ENCODE data around the gene ZNF511. TPM values are rescaled to one million over a fixed set of nuclear protein-coding genes. Genes with fewer than 3 reads are reported as not detected.

The ZNF511 gene
- polyA plus RNA-seq, 1 experiment = 32.9 TPM

DNA sequence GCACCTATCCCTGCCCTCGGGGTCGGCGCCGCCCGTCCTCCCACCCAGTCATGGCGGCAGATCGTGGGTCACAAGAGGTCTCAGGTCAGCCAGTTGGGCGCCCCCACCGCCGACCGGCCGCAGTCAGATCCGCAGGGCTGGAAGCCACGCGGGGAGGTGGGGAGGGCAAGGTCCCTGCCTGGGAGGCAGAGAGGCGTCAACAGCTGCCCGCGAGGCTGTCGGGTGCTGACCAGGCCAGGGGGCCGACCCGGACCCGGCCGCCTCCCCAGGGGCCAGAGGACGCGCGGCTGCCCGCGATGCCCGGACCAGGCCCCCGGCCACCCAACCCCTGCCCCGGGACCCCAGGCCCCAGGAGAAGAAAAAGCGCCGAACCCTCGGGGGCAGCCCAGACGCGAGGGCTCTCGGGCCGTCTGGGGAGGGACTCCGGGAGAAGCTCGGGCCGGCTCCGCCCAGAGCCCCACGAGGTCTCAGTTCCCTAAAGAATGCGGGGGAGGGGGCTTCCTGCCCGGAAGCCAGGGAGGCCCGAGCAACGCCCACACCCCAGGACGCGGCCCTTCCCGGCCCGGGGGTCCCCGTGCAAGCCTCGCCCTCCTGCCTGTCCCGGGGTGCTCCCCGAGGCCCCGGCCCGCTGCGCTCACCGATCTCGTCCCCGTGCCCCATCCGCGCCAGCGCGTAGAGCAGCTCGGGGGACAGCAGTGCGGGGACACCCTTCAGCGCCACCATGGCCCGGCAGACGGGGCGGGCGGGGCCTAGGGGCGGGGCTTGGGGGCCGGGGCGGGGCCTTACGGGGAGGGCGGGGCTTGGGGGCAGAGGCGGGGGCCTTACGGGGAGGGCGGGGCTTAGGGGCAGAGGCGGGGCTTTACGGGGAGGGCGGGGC lies 48.8 kb downstream of the ZNF511 start, which contains the start of gene FUOM:
Gene FUOM, minus strand, starts transcription at position 735 of the 877 bp plus-strand sequence. Its CDS starts 12 bp downstream, at position 723.
- TF ChIP-seq, protein P1, sequence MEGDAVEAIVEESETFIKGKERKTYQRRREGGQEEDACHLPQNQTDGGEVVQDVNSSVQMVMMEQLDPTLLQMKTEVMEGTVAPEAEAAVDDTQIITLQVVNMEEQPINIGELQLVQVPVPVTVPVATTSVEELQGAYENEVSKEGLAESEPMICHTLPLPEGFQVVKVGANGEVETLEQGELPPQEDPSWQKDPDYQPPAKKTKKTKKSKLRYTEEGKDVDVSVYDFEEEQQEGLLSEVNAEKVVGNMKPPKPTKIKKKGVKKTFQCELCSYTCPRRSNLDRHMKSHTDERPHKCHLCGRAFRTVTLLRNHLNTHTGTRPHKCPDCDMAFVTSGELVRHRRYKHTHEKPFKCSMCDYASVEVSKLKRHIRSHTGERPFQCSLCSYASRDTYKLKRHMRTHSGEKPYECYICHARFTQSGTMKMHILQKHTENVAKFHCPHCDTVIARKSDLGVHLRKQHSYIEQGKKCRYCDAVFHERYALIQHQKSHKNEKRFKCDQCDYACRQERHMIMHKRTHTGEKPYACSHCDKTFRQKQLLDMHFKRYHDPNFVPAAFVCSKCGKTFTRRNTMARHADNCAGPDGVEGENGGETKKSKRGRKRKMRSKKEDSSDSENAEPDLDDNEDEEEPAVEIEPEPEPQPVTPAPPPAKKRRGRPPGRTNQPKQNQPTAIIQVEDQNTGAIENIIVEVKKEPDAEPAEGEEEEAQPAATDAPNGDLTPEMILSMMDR (IDR thresholded peaks at IDR 0.05; ENCODE audit: insufficient read depth, low read depth, low read length) = no peak
- H3K36me3 ChIP-seq (ENCODE audit: control insufficient read depth, insufficient read depth, low read length) = peaks cover 3% of the 10 kb centered on the region
- H3K4me3 ChIP-seq (ENCODE audit: low read depth, low read length) = peak within 1 kb of the TSS; percentile 63
- POLR2A ChIA-PET = no interaction called here
- CTCF ChIA-PET = interaction anchor here (2.1 kb wide), 1 partner anchor 28 kb away, joined by 7 read pairs; no protein-coding TSS in a partner anchor
- DNase-seq (ENCODE audit: low read depth) = no peak
- H3K27me3 ChIP-seq (ENCODE audit: control insufficient read depth, insufficient read depth, low read length) = no peaks in the 10 kb centered on the region

DNA sequence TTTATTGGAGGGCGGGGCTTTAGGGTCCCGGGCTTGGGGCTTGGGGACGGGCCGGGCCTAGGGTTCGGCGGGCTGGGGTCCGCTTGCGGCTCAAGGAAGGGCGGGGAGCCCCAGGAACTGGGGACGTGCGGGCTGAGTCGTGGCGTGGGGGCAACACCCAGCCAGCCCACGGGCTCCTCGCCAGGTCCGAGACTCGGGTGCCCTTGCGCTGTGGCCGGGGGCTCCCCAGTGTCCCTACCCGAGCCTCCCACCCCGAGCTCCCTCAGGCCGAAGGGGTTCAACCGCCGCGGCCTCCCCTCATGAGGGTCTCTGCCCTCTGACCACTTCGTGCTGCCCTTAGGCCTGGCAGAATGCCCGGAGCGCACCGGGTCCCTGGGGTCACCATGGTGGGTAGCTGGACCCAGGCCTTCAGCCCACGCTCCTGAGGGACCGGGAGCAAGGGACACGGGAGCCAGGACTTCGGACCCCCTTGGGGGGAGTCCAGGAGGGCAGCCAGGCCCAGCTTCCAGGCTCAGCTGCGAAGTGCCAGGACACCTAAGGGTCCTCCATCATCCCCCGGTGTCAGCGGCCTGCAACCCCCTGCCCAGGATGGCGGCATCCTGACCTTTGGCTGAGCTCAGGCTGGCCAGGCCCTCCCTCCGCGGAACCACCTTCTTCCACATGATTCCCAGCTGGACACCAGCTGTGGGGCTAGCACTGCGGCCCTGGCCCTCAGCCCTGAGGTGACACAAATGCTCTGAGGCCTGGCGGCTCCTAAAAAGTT lies 49.6 kb downstream of the ZNF511 start:
- DNase-seq (ENCODE audit: low read depth) = no peak
- TF ChIP-seq, protein P1 (IDR thresholded peaks at IDR 0.05; ENCODE audit: insufficient read depth, low read depth, low read length) = no peak
- Histone ChIP-seq H3K27me3 (ENCODE audit: control insufficient read depth, insufficient read depth, low read length) (no peaks in the 10 kb centered on the region), H3K36me3 (ENCODE audit: control insufficient read depth, insufficient read depth, low read length) (peaks cover 3% of the 10 kb centered on the region), H3K4me3 (ENCODE audit: low read depth, low read length) (no peak overlapping the region)
- POLR2A ChIA-PET = no interaction called here
- CTCF ChIA-PET = interaction anchor here (1.0 to 2.1 kb wide), 4 partner anchors 12 to 45 kb away, joined by 3 to 7 read pairs (median 4); no protein-coding TSS in a partner anchor

DNA sequence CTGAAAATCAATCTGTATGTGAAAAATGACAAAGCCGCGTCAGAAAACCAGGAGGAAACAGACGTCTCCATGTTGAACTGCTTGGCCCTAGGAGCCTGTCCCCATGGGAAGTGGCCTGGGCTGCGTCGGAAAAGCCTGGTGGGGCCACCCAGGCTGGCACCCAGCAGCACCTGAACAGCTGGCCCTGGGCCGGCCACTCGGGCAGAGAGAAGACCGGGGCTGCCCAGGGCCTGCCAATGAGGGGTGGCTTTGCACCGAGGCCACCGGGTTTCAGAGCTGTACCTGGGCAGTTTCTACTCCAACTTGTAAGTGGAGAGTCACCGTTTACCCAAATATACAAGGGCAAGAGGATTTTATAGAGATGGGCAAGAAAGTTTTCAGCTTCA lies 50.2 kb downstream of the ZNF511 start:
- POLR2A ChIA-PET = no interaction called here
- TF ChIP-seq, protein P1 (IDR thresholded peaks at IDR 0.05; ENCODE audit: insufficient read depth, low read depth, low read length) = no peak
- no peaks in the 10 kb centered on the region for H3K27me3 ChIP-seq (ENCODE audit: control insufficient read depth, insufficient read depth, low read length)
- CTCF ChIA-PET = interaction anchor here (1.0 to 1.4 kb wide), 3 partner anchors 11 to 45 kb away, joined by 3 to 5 read pairs (median 3); no protein-coding TSS in a partner anchor
- no peak overlapping the region for H3K4me3 ChIP-seq (ENCODE audit: low read depth, low read length)
- H3K36me3 ChIP-seq (ENCODE audit: control insufficient read depth, insufficient read depth, low read length) = peaks cover 3% of the 10 kb centered on the region
- DNase-seq (ENCODE audit: low read depth) = no peak

DNA sequence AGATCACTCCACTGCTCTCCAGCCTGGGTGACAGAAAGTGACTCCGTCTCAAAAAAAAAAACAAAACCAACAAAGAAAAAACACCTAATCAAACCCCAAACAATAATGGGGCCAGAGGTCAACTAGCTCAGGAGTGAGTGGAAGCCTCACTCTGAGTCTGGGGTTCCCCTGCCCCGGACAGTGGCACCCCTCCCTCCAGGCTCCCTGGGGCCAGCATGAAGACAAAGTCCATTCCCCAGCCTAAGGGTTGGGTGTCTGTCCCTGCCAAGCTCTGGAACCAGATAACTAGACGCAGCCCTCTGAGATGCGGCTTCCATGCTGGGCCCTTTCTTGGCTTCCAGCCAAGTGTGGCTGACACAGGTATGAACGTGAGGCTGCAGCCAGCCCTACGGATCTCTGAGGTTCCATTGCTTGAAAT lies 50.8 kb downstream of the ZNF511 start:
- ChIA-PET CTCF (interaction anchor here (1.0 to 1.4 kb wide), 3 partner anchors 11 to 46 kb away, joined by 3 to 5 read pairs (median 3); no protein-coding TSS in a partner anchor), POLR2A (no interaction called here)
- Histone ChIP-seq H3K36me3 (ENCODE audit: control insufficient read depth, insufficient read depth, low read length) (peaks cover 3% of the 10 kb centered on the region), H3K4me3 (ENCODE audit: low read depth, low read length) (no peak overlapping the region), H3K27me3 (ENCODE audit: control insufficient read depth, insufficient read depth, low read length) (no peaks in the 10 kb centered on the region)
- no peak for DNase-seq (ENCODE audit: low read depth)
- TF ChIP-seq, protein P1 (IDR thresholded peaks at IDR 0.05; ENCODE audit: insufficient read depth, low read depth, low read length) = no peak

All from BJ (cell line).